Epithelial cell of prostate (primary cell): Measurements from ENCODE around the gene SLC13A4.

Source experiments
- DNase-seq: peaks from one replicate; pipeline ENCODE4 v3.0.0-alpha.2; 2011; ENCODE audit warnings: low read depth, low spot score
- H3K27ac ChIP-seq: fragments of 450-650 bp; 2 replicates; pipeline ENCODE4 v1.5.1; 2017; ENCODE audit warnings: mild to moderate bottlenecking

The SLC13A4 gene

DNA sequence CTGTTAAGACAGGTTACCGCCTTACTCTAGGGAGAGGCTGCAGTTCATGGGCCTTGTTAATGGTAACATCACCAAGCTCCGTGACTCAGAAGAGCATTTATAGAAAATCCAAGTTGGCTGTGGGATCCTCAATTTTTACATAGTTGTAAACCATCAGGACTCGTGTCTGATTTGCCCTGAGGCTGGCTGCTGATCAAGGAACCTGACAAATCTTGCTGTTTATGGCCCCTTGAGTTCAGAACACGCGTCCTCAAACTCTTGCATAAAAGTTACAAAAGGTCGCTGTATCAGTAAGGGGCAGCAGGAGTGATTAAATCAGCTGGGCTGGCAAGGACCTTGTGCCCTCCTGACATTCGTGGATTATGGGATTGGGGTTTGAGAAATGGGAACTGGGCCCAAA lies 4.6 kb downstream of the SLC13A4 start:
- H3K27ac ChIP-seq, result no peak overlapping the region
- DNase-seq, result no peak

DNA sequence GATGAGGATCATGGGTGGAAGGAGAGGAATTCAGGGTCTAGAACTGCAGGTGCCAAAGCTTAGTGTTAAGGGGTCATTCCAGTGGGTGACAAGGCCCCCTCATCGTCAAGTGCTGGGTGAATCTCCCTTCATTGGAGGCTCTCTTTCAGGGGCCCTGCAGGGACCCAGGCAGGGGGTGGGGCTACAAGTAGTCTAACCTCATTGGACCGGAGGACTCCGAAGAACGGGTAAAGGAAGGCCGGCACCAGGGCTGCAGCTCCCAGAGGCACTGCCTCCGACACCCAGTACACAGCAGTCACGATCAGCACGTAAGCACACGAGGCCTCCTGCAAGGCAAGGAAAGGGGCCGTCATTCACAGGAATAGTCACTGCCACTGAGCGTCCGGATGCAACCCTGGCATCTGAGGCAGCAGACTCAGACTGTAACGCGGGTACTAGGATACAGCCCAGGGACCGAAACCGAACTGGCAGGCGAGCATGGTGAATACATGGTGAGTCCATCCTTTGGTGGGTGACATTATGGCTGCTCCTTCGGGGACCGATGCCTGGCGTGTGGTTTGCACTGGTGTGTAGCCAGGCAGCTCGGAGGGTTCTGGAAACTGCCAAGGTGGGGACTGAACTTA lies 6.7 kb downstream of the SLC13A4 start:
- DNase-seq, result no peak
- H3K27ac ChIP-seq, result no peak overlapping the region

DNA sequence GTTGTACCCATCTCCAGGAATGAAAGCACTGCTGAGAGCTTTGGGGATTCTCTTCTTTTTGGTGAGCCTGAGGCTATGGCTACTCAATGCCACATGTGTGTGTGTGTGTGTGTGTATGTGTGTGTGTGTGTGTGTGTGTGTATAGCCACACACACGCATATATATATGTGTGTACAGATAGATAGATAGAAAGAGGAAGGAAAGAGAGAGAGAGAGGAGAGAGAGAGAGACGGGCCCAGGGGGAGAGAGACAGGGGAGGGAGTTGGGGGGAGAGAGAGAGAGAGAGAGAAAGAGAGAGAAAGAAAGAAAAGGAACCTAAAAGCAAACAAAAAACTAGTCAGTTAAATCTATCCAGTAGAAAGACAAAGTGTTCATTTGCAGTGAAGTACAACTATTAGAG lies 8.3 kb downstream of the SLC13A4 start:
- H3K27ac ChIP-seq, result no peak overlapping the region
- DNase-seq, result no peak

DNA sequence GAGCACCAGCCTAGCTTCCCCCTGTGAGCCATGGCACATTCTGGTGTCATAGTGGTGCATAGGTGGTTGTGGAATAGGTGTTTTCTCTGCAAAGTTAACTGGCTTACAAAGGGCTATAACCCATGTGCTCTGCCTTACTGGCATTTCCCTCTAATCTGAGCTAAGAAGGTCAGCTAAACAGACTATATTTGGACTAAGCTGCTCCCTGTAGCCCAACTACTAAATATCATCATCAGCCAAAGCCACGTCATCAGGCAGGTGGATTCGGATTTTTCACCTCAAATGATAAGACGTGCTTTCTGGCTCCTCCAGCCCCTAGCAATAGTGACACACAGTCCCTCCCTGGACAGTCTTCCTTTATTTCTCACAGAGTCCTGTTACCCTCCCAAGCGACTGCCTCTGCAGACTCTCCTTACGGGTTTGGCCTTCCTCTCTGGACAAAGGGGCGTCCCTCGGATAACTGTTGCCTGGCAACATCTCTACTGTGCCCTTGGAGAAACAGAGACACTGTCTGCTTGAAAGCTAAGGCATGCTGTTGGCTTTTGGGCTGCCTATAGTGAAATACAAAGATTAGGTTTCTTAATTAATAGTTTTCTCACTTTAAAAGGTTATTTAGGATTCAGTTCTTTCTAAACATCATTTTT lies 9.1 kb downstream of the SLC13A4 start:
- no peak for DNase-seq
- H3K27ac ChIP-seq, result no peak overlapping the region

DNA sequence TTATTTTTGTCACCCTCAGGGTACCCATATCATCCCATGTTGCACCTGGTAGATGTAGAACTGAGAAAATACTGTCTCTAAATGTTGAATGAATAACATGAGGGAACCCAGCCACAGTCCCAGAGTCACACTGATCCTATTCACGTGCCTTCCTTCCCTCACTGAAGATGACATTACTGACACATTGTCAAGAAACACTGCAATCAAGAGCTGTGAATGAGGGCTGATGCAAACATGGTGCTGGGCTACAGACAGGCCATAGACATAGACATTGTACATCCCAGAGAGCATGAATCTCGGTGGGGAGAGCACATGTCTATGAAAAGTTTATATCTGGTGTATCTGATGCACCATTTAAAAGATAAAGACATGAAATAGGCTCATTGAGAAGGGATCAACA lies 9.8 kb downstream of the SLC13A4 start:
- DNase-seq, result no peak
- no peak overlapping the region for H3K27ac ChIP-seq

DNA sequence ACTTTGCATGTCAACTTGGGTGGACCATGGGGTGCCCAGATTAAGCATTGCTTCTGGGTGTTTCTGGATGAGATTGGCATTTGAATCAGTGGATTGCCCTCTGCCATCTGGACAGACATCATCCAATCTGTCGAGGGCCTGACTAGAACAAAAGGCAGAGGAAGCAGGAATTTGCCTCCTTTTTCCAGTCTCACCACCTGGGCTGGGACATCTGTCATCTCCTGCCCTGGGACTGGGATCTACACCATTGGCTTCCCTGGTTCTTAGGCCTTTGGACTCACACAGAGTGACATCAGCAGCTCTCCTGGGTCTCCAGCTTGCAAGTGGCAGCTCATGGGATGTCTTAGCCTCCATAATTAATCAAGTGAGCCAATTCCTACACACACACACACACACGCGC lies 10.3 kb downstream of the SLC13A4 start:
- DNase-seq, result no peak
- no peak overlapping the region for H3K27ac ChIP-seq

DNA sequence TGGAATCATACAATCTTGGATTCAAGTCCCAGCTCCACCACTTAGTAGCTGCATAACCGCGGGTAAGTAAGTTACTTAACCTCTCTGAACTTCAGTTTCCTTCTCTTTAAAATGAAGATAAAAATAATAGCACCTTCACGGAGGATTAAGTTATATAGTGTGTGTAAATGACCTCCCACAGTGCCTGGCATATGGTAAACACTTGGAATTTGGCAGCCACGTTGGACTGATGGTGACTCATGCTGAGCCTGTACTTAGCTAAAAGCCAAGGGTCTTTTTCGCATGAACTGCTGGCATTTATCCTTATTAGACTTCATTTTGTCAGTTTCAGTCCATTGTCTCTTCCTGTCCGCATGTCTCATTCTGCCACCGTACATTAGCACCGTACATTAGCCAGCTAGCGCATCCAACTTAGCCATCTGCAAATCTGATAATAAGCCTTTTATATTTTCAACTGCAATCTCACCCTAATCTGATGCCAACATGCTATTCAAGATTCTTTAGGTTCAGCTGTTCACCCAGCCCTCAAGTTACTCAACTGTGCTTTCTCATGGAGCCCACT lies 11.2 kb downstream of the SLC13A4 start:
- no peak for DNase-seq
- H3K27ac ChIP-seq, result no peak overlapping the region

DNA sequence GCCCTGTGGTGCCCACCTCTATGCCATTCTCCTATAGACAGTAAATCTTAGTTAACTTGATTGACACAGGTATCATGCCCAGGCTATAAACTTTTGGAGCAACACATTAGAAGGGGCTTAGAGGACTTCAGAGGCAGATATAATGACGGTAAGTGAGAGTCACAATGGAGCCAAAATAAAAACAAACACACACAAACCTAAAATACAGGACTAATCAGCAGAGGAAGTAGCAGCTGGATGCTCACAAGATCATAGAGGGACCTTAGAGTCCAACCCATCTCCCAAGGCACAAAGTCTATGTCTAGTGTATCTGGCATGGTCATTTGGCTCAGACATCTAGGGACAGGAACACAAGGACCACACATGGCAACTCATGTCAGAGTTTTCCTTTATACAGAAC lies 12.3 kb downstream of the SLC13A4 start:
- no peak for DNase-seq
- no peak overlapping the region for H3K27ac ChIP-seq

DNA sequence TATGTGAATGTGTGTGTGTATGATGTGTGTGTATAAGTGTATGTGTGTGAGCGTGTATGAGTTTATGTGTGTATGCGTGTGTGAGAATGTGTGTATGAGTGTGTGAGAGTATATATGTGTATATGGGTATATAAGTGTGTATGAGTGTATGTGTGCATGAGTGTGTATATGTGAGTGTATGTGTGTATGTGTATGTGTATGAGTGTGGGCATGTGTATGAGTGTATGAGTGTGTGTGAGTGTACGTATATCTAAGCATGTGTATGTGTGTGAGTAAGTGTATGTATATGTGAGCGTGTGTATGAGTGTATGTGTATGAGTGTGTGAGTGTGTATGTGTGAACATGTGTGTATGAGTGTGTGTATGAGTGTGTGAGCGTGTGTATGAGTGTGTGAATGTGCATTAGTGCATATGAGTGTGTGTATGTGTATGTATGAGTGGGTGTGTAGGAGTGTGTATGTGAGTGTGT lies 12.9 kb downstream of the SLC13A4 start:
- no peak for DNase-seq
- no peak overlapping the region for H3K27ac ChIP-seq

DNA sequence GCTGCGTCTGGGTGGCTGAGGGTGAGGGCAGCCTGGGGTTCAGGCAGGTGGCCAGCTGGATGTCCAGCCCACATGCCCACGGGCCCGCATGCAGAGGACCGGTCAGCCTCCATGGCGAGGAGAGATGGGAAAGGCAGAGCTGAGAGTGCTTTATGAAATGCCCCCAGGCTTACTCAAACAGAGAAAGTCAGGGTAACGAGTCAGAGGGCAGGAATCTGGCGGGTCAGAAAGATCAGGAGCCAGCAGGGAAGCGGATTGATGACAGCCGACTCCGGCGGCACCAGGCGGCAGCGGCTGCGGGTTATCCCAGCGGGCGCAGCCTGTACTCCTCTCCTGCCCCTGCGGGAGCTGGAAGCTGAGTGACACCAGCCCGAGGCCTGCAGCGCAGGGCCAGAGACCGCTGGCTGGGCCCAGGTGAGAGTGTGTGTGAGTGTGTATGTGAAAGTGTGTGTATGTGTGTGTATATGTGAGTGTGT lies 13.4 kb downstream of the SLC13A4 start:
- DNase-seq, result no peak
- H3K27ac ChIP-seq, result no peak overlapping the region

DNA sequence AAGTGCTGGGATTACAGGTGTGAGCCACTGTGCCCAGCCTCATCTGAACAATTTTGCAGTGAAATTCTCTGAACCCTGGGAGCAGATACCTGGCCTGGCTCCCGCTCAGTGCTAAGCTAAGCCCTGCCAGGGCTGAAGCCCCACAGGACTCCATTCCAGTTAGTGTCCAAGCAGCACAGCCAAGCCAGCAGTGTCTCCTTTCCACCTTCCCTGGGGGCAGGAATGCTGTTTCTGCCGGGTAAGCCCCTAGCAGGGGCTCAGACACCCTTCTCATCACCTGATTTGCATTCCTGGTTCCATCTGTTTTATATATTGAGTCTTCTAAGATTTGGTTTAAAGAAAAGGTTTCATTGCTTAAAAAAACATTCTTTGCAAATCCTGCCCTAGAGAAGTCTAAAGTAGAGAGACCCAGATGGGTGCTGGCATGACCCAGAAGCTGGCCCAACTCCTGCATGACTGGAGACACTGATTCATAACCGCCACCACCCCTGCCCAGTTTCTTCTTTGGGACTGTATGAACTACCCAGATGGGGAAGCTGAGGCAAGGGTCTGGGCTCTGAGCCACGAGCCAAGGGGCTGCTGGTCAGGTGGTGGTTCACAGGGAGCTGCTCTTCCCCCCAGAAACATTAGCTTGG lies 14.0 kb downstream of the SLC13A4 start:
- DNase-seq, result no peak
- no peak overlapping the region for H3K27ac ChIP-seq

DNA sequence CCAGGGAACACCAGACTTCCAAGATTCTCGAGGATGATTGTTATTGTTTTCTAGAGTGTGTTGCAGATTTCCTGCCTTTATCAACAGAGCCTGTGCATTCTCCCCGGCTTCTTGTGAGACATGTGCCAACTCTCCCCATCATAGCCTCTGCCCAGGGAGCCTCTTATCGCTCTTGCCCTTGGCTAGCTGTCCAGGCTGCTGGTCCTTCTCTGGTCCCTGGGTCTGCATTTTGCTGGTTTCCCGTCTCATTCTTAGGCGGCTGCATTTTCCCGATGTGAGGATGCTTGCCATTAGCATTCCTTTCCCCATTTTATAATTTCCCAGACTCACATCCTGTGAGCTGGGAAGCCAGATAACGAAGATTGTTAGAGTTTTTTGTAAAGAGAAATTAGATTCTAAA lies 15.2 kb downstream of the SLC13A4 start:
- H3K27ac ChIP-seq, result no peak overlapping the region
- DNase-seq, result no peak

DNA sequence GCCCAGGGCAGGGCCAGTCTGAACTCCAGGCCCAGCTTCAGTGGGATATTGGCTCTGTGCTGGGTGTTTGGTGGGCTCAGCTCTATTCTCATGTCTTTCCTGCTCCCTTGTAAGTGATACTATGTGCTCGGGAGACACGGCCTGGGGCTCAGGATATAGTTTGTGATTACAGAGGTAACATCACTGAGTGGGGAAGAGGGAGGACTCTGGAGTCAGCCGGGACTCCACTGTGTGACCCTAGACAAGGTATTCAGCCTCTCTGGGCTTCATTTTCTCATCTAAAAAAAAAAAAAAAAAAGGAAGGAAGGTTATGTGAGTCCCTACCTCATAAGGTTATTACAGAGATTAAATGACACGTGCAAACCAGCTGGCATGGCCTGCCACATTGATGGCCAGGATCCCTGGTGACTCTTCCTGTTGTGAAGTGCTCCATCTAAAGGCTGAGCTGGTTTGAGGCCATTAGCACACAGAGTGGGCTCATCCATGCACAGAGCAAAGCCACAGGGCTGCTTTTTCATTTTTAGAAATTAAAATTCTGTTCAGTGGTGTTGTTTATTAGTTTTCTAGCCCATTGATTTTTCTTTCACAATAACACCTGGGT lies 15.7 kb downstream of the SLC13A4 start:
- DNase-seq, result no peak
- no peak overlapping the region for H3K27ac ChIP-seq

DNA sequence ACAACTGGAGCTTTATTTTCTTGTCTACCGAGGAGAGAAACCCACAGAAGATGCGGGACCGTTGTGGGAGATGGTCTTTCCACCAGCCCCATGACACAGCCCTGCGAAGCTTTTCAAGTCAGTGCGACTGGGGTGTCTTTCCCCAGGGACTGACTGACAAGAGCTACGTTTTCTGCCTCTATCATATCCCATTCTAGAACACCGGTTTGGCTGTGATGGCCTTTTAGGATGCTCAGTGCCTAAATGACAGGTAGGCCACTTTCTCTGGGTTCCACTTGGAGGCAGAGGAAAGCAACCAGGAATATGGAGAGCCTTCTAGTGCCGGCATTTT lies 16.9 kb downstream of the SLC13A4 start:
- H3K27ac ChIP-seq, result no peak overlapping the region
- DNase-seq, result no peak

DNA sequence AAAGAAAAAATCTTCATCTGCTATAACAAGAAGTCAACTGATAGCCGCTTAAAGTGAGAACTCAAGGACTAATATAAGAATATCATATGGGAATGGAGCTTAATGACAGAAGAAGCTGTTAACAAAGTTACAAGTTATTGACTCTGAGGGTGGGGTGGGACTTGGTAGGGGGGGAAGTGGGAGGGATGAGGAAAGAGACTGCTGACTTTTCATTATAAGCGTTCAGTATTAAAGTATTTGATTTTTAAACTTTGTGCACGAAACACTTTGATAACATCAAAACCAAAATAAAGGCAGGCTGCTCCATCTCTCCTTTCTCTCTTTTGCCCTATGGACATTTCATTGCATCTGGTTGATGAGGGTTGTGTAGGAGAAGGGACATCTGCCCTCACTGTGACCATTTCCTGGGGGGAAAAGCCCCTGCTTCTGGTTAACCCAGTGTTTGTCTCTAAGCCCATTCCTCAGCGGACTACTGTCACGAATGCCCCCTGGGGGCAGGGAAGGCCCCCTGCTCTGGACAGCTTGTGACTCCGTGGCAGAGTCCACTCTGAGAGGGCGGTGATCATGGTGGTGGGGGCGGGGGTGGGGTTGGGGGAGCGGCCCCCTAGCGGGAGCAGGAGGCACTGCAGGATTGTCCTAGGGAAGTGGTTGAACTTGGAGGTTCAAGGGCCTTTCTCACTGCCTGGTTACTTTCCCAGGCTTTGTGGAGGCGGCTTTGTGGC lies 17.4 kb downstream of the SLC13A4 start:
- no peak for DNase-seq
- H3K27ac ChIP-seq, result no peak overlapping the region

DNA sequence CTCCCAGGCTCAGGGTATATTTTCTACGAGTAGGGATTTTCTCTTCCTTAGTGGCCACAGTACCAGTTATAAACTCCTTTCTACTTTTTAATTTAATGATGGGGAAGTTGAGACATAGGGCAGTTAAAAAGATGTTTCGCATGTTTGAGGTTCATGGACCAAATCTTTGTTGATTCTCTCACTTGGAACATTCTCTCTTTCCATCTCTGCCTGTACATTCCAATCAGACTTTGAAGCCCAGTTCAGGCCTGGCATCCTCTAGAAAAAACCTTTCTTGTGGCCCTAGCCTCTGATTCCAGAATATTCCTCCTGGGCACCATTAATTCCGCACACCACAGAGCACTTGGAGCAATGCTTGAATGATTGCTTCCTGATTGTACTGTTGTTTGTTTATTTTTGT lies 18.5 kb downstream of the SLC13A4 start:
- no peak for DNase-seq
- H3K27ac ChIP-seq, result no peak overlapping the region

DNA sequence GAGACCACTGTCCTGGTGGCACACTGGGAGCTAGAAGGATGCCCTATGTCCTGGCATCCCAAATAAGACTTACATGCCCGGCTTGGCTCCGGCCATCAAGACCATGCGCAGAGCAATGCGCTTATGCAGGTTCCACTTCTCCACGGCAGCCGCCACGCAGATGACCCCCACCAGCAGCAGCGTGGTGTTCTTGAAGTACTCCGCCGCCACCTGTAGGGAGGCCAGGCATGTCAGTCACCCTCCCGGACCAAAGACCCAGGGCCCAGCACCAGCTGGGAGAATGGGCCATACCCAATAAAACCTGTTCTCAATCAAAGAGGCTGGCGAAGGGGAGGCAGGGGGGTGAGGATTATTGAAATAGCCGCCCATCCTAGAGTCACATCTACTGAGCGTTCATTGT lies 19.9 kb downstream of the SLC13A4 start:
- peak overlapping the region; percentile 93 for H3K27ac ChIP-seq
- no peak for DNase-seq

DNA sequence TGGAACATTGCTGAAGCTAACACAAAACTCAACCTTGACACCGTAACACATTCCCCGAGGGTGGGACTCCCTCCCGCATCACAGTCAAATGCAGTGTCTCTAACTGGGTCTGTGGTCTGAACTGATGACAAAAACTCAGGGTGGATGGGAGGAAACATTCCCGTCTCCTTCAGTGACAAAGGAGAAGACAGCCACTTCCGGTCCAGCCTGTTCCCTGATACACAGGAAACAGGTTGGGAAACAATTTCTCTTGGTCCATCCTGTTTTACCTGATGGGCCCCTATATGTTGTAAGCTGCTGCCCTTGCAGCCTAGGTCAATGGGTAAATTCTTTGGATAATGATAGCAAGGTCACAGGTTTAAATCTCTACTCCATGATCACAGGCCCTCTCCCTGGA lies 20.4 kb downstream of the SLC13A4 start:
- H3K27ac ChIP-seq, result peak overlapping the region; percentile 93
- no peak for DNase-seq

DNA sequence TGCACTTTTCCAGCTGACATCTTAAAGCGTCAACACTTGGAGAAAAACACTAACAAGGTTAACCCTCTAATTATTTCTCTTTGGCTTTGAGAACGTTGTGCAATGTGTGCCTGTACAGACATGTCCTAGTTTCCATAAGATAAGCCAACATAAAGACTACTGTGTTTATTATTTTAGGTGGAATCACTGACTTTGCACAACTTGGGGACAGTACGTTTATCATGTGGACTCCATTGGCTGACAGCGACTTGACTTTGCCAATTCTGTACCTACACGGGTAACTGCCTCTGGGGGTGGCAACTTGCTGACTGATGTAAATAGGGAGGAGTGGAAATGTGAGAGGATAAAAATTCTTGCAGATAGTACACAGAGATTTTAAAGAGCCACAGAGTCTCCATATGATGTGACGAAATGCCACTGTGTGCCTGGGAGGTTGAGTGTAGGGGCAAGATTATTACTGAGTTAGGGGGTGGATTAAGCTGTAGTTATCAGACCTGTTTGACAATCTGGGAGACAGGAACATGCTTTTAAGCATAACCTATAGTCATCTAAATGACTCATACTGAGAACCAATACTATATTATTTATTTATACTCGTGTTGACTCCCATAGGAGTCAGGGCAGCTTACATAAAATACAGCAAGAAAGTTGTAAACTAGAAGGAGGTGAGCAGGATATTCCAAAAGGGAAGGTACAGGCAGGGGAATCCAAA lies 21.0 kb downstream of the SLC13A4 start:
- DNase-seq, result peak; percentile 74
- peak overlapping the region; percentile 93 for H3K27ac ChIP-seq
